ENCODE results near the gene TSTD1. TPM values are rescaled to one million over a fixed set of nuclear protein-coding genes. Genes with fewer than 3 reads are reported as not detected.
A peak's percentile ranks its signal among the peaks of the same experiment; 100 is the strongest.
"Not testable (repeated sequence)": the region's sequence is repeated elsewhere in the genome, so short reads cannot be mapped to it uniquely, and the experiment has no call there.

Gene TSTD1
- total and polyA plus RNA-seq, 4 experiments from 2014 or later: 92.0 to 411 (median 179) TPM

GRCh38 chr1:161029466-161029865 is 9.3 kb downstream of the TSTD1 start:
- H3K4me1 ChIP-seq (ENCODE audit: insufficient read depth, low read length); H3K36me3 ChIP-seq (ENCODE audit: insufficient read depth, low read length); POLR2A ChIA-PET (ENCODE audit: partially characterized antibody); H3K36me3 Mint-ChIP-seq; intact Hi-C loops (cut with micrococcal nuclease); H3K27me3 Mint-ChIP-seq; H3K27ac Mint-ChIP-seq; H3K4me3 Mint-ChIP-seq; H3K9me3 ChIP-seq (ENCODE audit: control insufficient read depth in 1 of 2, low read length in 2 of 2); H3K27ac ChIP-seq (ENCODE audit: low read depth, low read length); H3K9me3 Mint-ChIP-seq; H3K4me3 ChIP-seq (ENCODE audit: low read length in 2 of 2); DNase-seq; H3K27me3 ChIP-seq (ENCODE audit: insufficient read depth, low read length); CTCF ChIA-PET (ENCODE audit: partially characterized antibody): not testable (repeated sequence)
- H3K4me1 Mint-ChIP-seq: peaks cover 4 to 14% (median 9%) of the 10 kb centered on the region in 4 donors

GRCh38 chr1:161026954-161027353 is 11.8 kb downstream of the TSTD1 start:
- H3K27me3 Mint-ChIP-seq; H3K4me3 Mint-ChIP-seq; H3K36me3 ChIP-seq (ENCODE audit: insufficient read depth, low read length); DNase-seq; H3K27me3 ChIP-seq (ENCODE audit: insufficient read depth, low read length); intact Hi-C loops (cut with micrococcal nuclease); H3K27ac ChIP-seq (ENCODE audit: low read depth, low read length); H3K9me3 ChIP-seq (ENCODE audit: control insufficient read depth in 1 of 2, low read length in 2 of 2); H3K36me3 Mint-ChIP-seq; H3K4me1 ChIP-seq (ENCODE audit: insufficient read depth, low read length); H3K4me3 ChIP-seq (ENCODE audit: low read length in 2 of 2); H3K9me3 Mint-ChIP-seq: not testable (repeated sequence)
- H3K4me1 Mint-ChIP-seq: peaks cover 1 to 12% (median 7%) of the 10 kb centered on the region in 4 donors
- ChIA-PET POLR2A (ENCODE audit: partially characterized antibody) (interaction anchor here (0.6 to 1.3 kb wide), 3 partner anchors 11 to 18 kb away, joined by 4 to 5 read pairs (median 4); partner anchors contain the start of genes TSTD1 and USF1), CTCF (ENCODE audit: partially characterized antibody) (interaction anchor here (1.3 kb wide), 1 partner anchor 50 kb away, joined by 3 read pairs; no protein-coding TSS in a partner anchor)
- H3K27ac Mint-ChIP-seq: peak overlapping the region in 2 of 7 donors; percentile 1 to 20

- DNase-seq; H3K27ac ChIP-seq (ENCODE audit: low read depth, low read length); H3K4me3 ChIP-seq (ENCODE audit: low read length in 2 of 2); H3K27me3 Mint-ChIP-seq; H3K27me3 ChIP-seq (ENCODE audit: insufficient read depth, low read length); H3K36me3 ChIP-seq (ENCODE audit: insufficient read depth, low read length); intact Hi-C loops (cut with micrococcal nuclease); CTCF ChIA-PET (ENCODE audit: partially characterized antibody); H3K9me3 Mint-ChIP-seq; H3K9me3 ChIP-seq (ENCODE audit: control insufficient read depth in 1 of 2, low read length in 2 of 2); H3K36me3 Mint-ChIP-seq: not testable (repeated sequence)
- POLR2A ChIA-PET (ENCODE audit: partially characterized antibody): interaction anchor here (0.7 to 2.8 kb wide), 7 partner anchors 9 to 111 kb away, joined by 4 to 42 read pairs (median 9); partner anchors contain the start of genes ARHGAP30, DEDD, TSTD1 and USF1
- peak overlapping the region in 5 of 7 donors; percentile 41 to 92 (median 83) for H3K27ac Mint-ChIP-seq
- peaks cover 21 to 47% (median 33%) of the 10 kb centered on the region in 4 donors for H3K4me1 Mint-ChIP-seq
- H3K4me3 Mint-ChIP-seq: peak overlapping the region in 4 of 8 donors; percentile 5 to 56 (median 41)
- peaks cover 36% of the 10 kb centered on the region for H3K4me1 ChIP-seq (ENCODE audit: insufficient read depth, low read length)
Observed at GRCh38 chr1:161022432-161022831, 16.3 kb downstream of the TSTD1 start.

GRCh38 chr1:161021970-161022353 is 16.8 kb downstream of the TSTD1 start:
- Mint-ChIP-seq H3K9me3 (peaks cover 0 to 2% (median 0%) of the 10 kb centered on the region in 8 donors), H3K4me1 (peaks cover 21 to 52% (median 34%) of the 10 kb centered on the region in 4 donors), H3K27ac (peak overlapping the region in 5 of 7 donors; percentile 86 to 99 (median 95)), H3K4me3 (peak overlapping the region in 6 of 8 donors; percentile 89 to 97 (median 94)), H3K27me3 (no peaks in the 10 kb centered on the region), H3K36me3 (peaks cover 0 to 2% of the 10 kb centered on the region in 2 donors)
- Histone ChIP-seq H3K4me3 (ENCODE audit: low read length in 2 of 2) (no peak overlapping the region), H3K36me3 (ENCODE audit: insufficient read depth, low read length) (no peaks in the 10 kb centered on the region), H3K4me1 (ENCODE audit: insufficient read depth, low read length) (peaks cover 36% of the 10 kb centered on the region), H3K27ac (ENCODE audit: low read depth, low read length) (peak overlapping the region; percentile 46), H3K9me3 (ENCODE audit: control insufficient read depth in 1 of 2, low read length in 2 of 2) (no peaks in the 10 kb centered on the region), H3K27me3 (ENCODE audit: insufficient read depth, low read length) (no peaks in the 10 kb centered on the region)
- CTCF ChIA-PET (ENCODE audit: partially characterized antibody): interaction anchor here (0.8 to 5.0 kb wide), 5 partner anchors 11 to 169 kb away, joined by 4 to 42 read pairs (median 15); partner anchors contain the start of genes KLHDC9 and TSTD1
- no peak for DNase-seq
- intact Hi-C loops (cut with micrococcal nuclease): loop anchor here (1.0 kb wide), 1 partner anchor 16 kb away; the partner anchor contains the start of gene TSTD1
- POLR2A ChIA-PET (ENCODE audit: partially characterized antibody): interaction anchor here (1.1 to 2.8 kb wide), 11 partner anchors 8 to 155 kb away, joined by 3 to 62 read pairs (median 9); partner anchors contain the start of genes ARHGAP30, B4GALT3, DEDD and KLHDC9

- no peaks in the 10 kb centered on the region for H3K36me3 Mint-ChIP-seq
- DNase-seq: peak; percentile 88 to 98 (median 91)
- no peaks in the 10 kb centered on the region for H3K27me3 Mint-ChIP-seq
- POLR2A ChIA-PET (ENCODE audit: partially characterized antibody): interaction anchor here (0.6 to 2.8 kb wide), 23 partner anchors 10 to 395 kb away, joined by 3 to 62 read pairs (median 4); partner anchors contain the start of genes ARHGAP30, B4GALT3, DEDD and KLHDC9
- H3K36me3 ChIP-seq (ENCODE audit: insufficient read depth, low read length): no peaks in the 10 kb centered on the region
- no peaks in the 10 kb centered on the region for H3K27me3 ChIP-seq (ENCODE audit: insufficient read depth, low read length)
- H3K9me3 ChIP-seq (ENCODE audit: control insufficient read depth in 1 of 2, low read length in 2 of 2): no peaks in the 10 kb centered on the region
- H3K27ac Mint-ChIP-seq: peak overlapping the region; percentile 86 to 99 (median 96)
- CTCF ChIA-PET (ENCODE audit: partially characterized antibody): interaction anchor here (0.8 to 5.0 kb wide), 13 partner anchors 10 to 168 kb away, joined by 3 to 42 read pairs (median 5); partner anchors contain the start of genes KLHDC9, TSTD1 and USF1
- H3K27ac ChIP-seq (ENCODE audit: low read depth, low read length): peak overlapping the region; percentile 72
- peak overlapping the region; percentile 89 to 97 (median 94) for H3K4me3 Mint-ChIP-seq
- H3K4me3 ChIP-seq (ENCODE audit: low read length in 2 of 2): peak overlapping the region; percentile 40 to 72
- H3K9me3 Mint-ChIP-seq: peaks cover 0 to 2% (median 0%) of the 10 kb centered on the region in 8 donors
- intact Hi-C loops (cut with micrococcal nuclease): loop anchor here (1.0 kb wide), 1 partner anchor 17 kb away; the partner anchor contains the start of gene TSTD1
- H3K4me1 Mint-ChIP-seq: peaks cover 24 to 58% (median 35%) of the 10 kb centered on the region in 4 donors
- peaks cover 36% of the 10 kb centered on the region for H3K4me1 ChIP-seq (ENCODE audit: insufficient read depth, low read length)
Observed at GRCh38 chr1:161021165-161021969, 17.4 kb downstream of the TSTD1 start.

- Histone ChIP-seq H3K36me3 (ENCODE audit: insufficient read depth, low read length) (no peaks in the 10 kb centered on the region), H3K4me3 (ENCODE audit: low read length in 2 of 2) (peak within 1 kb of the TSS; percentile 50 to 72), H3K27ac (ENCODE audit: low read depth, low read length) (peak within 1 kb of the TSS; percentile 72), H3K27me3 (ENCODE audit: insufficient read depth, low read length) (no peaks in the 10 kb centered on the region), H3K4me1 (ENCODE audit: insufficient read depth, low read length) (peaks cover 36% of the 10 kb centered on the region), H3K9me3 (ENCODE audit: control insufficient read depth in 1 of 2, low read length in 2 of 2) (no peaks in the 10 kb centered on the region)
- ChIA-PET CTCF (ENCODE audit: partially characterized antibody) (interaction anchor here (0.9 to 5.0 kb wide), 12 partner anchors 10 to 77 kb away, joined by 3 to 42 read pairs (median 5); partner anchors contain the start of genes KLHDC9, TSTD1 and USF1), POLR2A (ENCODE audit: partially characterized antibody) (interaction anchor here (0.6 to 2.8 kb wide), 21 partner anchors 9 to 396 kb away, joined by 3 to 62 read pairs (median 5); partner anchors contain the start of genes ARHGAP30, B4GALT3, DEDD and KLHDC9)
- intact Hi-C loops (cut with micrococcal nuclease): loop anchor here (1.0 kb wide), 1 partner anchor 18 kb away; the partner anchor contains the start of gene TSTD1
- peaks cover 0 to 2% (median 0%) of the 10 kb centered on the region in 8 donors for H3K9me3 Mint-ChIP-seq
- no peaks in the 10 kb centered on the region for H3K27me3 Mint-ChIP-seq
- DNase-seq: peak in 1 of 5 donors; percentile 13
- H3K27ac Mint-ChIP-seq: peak within 1 kb of the TSS; percentile 86 to 99 (median 96)
- peaks cover 24 to 58% (median 35%) of the 10 kb centered on the region in 4 donors for H3K4me1 Mint-ChIP-seq
- no peaks in the 10 kb centered on the region for H3K36me3 Mint-ChIP-seq
- peak within 1 kb of the TSS; percentile 89 to 97 (median 94) for H3K4me3 Mint-ChIP-seq
Observed at GRCh38 chr1:161020509-161021164, 18.1 kb downstream of the TSTD1 start, which contains the start of gene F11R. TSS of gene F11R (minus strand) at chr1:161021152. CDS start at chr1:161021073, 79 bp downstream.

Data from CD4-positive, alpha-beta memory T cell (primary cell).